Neuronal stem cell (in vitro differentiated cells): ENCODE results near the gene ADAM8.

Source experiments
- DNase-seq: peaks from one replicate; pipeline ENCODE4 v3.0.0-alpha.2; 2013; ENCODE audit warnings: low spot score
- H2AFZ ChIP-seq: one replicate; pipeline ENCODE4 v1.6.1; 2013; ENCODE audit warnings: mild to moderate bottlenecking, low read length, inconsistent platforms
- H2AK5ac ChIP-seq: 2 replicates; pipeline ENCODE4 v1.6.1; 2013; ENCODE audit warnings: low read depth, mild to moderate bottlenecking, inconsistent platforms, low read length, moderate library complexity, mixed read lengths
- H2BK120ac ChIP-seq: 2 replicates; pipeline ENCODE4 v1.6.1; 2013; ENCODE audit warnings: low read depth, mild to moderate bottlenecking, inconsistent platforms, low read length, moderate library complexity, mixed read lengths
- H2BK12ac ChIP-seq: one replicate; pipeline ENCODE4 v1.6.1; 2013; ENCODE audit warnings: low read length, inconsistent platforms
- H2BK15ac ChIP-seq: 2 replicates; pipeline ENCODE4 v1.6.1; 2013; ENCODE audit warnings: mild to moderate bottlenecking, low read length, inconsistent platforms, mixed read lengths
- H2BK5ac ChIP-seq: one replicate; pipeline ENCODE4 v1.6.1; 2013; ENCODE audit warnings: inconsistent platforms, mild to moderate bottlenecking, low read length, moderate library complexity
- H3K14ac ChIP-seq: one replicate; pipeline ENCODE4 v1.6.1; 2013; ENCODE audit warnings: low read length, inconsistent platforms
- H3K18ac ChIP-seq: 2 replicates; pipeline ENCODE4 v1.6.1; 2013; ENCODE audit warnings: low read length, inconsistent platforms
- H3K23ac ChIP-seq: 2 replicates; pipeline ENCODE4 v1.6.1; 2013; ENCODE audit warnings: low read depth, mild to moderate bottlenecking, mixed read lengths, low read length, inconsistent platforms; ENCODE audit not compliant: poor library complexity
- H3K27ac ChIP-seq: replicated peaks from 3 replicates; pipeline ENCODE4 v1.5.1; 2013; ENCODE audit warnings: low read length, inconsistent platforms
- H3K27me3 ChIP-seq, 3 experiments: 2 replicates each; pipeline ENCODE4 v1.6.1; 2013; ENCODE audit warnings: low read length in 3 of 3, mild to moderate bottlenecking in 2 of 3, inconsistent platforms in 1 of 3, low read depth in 1 of 3, mixed read lengths in 1 of 3, moderate library complexity in 1 of 3; ENCODE audit not compliant: control insufficient read depth in 3 of 3, insufficient read depth in 3 of 3
- H3K36me3 ChIP-seq, 2 donors: replicated peaks in 1 of 2; 2 replicates each; pipeline ENCODE4 v1.6.1; 2013; ENCODE audit warnings: low read length in 2 of 2; ENCODE audit not compliant: control insufficient read depth in 2 of 2, insufficient read depth in 2 of 2
- H3K4ac ChIP-seq: 2 replicates; pipeline ENCODE4 v1.6.1; 2013; ENCODE audit warnings: inconsistent platforms, mild to moderate bottlenecking, low read length, moderate library complexity
- H3K4me1 ChIP-seq, 2 donors: 1 replicate in 1 of 2; 2 replicates in 1 of 2; pipeline ENCODE4 v1.6.1; 2013; ENCODE audit warnings: low read length in 2 of 2, low read depth in 1 of 2; ENCODE audit not compliant: control insufficient read depth in 2 of 2, insufficient read depth in 1 of 2
- H3K4me2 ChIP-seq: one replicate; pipeline ENCODE4 v1.6.1; 2013; ENCODE audit warnings: mild to moderate bottlenecking, low read length, inconsistent platforms; ENCODE audit not compliant: insufficient read depth, poor library complexity, severe bottlenecking
- H3K4me3 ChIP-seq, 2 donors: 2 replicates each; pipeline ENCODE4 v1.5.1; 2013; ENCODE audit warnings: low read length in 2 of 2, mild to moderate bottlenecking in 2 of 2, inconsistent platforms in 1 of 2, moderate library complexity in 1 of 2
- H3K79me1 ChIP-seq: one replicate; pipeline ENCODE4 v1.6.1; 2013; ENCODE audit warnings: low read depth, mild to moderate bottlenecking, inconsistent platforms, low read length, moderate library complexity
- H3K9ac ChIP-seq: one replicate; pipeline ENCODE4 v1.6.1; 2013; ENCODE audit warnings: mild to moderate bottlenecking, low read depth, low read length, inconsistent platforms; ENCODE audit not compliant: poor library complexity
- H3K9me3 ChIP-seq, 2 donors: replicated peaks in 1 of 2; 2 replicates each; pipeline versions ENCODE3 to v1.6.1; 2013; ENCODE audit warnings: low read length in 2 of 2, mild to moderate bottlenecking in 2 of 2, inconsistent platforms in 1 of 2, low read depth in 1 of 2, mixed read lengths in 1 of 2, moderate library complexity in 1 of 2; ENCODE audit not compliant: control insufficient read depth in 2 of 2, insufficient read depth in 1 of 2
- H4K8ac ChIP-seq: one replicate; pipeline ENCODE4 v1.6.1; 2013; ENCODE audit warnings: low read depth, mild to moderate bottlenecking, inconsistent platforms, low read length, moderate library complexity
- H4K91ac ChIP-seq: one replicate; pipeline ENCODE4 v1.6.1; 2013; ENCODE audit warnings: low read length, low read depth, mild to moderate bottlenecking, inconsistent platforms; ENCODE audit not compliant: poor library complexity
- WGBS, 2 donors: extraction: QIAGEN DNeasy Blood & Tissue Kit; methylation state at CpG; one replicate each; pipeline ENCODE4 v1.1.7; 2013; ENCODE audit warnings: missing lambda C conversion rate in 2 of 2, mixed read lengths in 1 of 2; ENCODE audit not compliant: insufficient read length in 2 of 2, insufficient replicate concordance in 1 of 2; ENCODE audit errors: extremely low coverage in 2 of 2; 5-methylcytosine and 5-hydroxymethylcytosine counted together

ADAM8 gene

GRCh38 chr10:133262696-133263095 is 14.0 kb downstream of the ADAM8 start:
- WGBS, 2 donors: no CpG with 5 or more reads among the region's 14 CpGs
- H3K18ac ChIP-seq: peak overlapping the region; percentile 73
- DNase-seq: no peak
- peak overlapping the region; percentile 73 for H3K9ac ChIP-seq
- H3K14ac ChIP-seq: no peak overlapping the region
- H3K27me3 ChIP-seq: peaks cover 0 to 17% (median 5%) of the 10 kb centered on the region in 3 experiments
- H3K23ac ChIP-seq: peak overlapping the region; percentile 8
- H4K91ac ChIP-seq: no peak overlapping the region
- no peaks in the 10 kb centered on the region for H3K9me3 ChIP-seq
- no peaks in the 10 kb centered on the region for H3K36me3 ChIP-seq
- H2BK12ac ChIP-seq: peak overlapping the region; percentile 67
- peaks cover 13 to 34% of the 10 kb centered on the region in 2 donors for H3K4me1 ChIP-seq
- no peak overlapping the region for H3K4ac ChIP-seq
- H3K4me3 ChIP-seq: peak overlapping the region in 1 of 2 donors; percentile 49
- no peak overlapping the region for H3K4me2 ChIP-seq
- H4K8ac ChIP-seq: no peak overlapping the region
- peak overlapping the region; percentile 82 for H2BK15ac ChIP-seq
- no peak overlapping the region for H3K27ac ChIP-seq
- H2BK5ac ChIP-seq: no peak overlapping the region
- no peak overlapping the region for H2AFZ ChIP-seq
- H2AK5ac ChIP-seq: peak overlapping the region; percentile 85
- peaks cover 3% of the 10 kb centered on the region for H3K79me1 ChIP-seq
- no peak overlapping the region for H2BK120ac ChIP-seq

- no CpG with 5 or more reads among the region's 79 CpGs for WGBS, 2 donors
- Histone ChIP-seq H3K79me1 (peaks cover 3% of the 10 kb centered on the region), H3K4ac (no peak overlapping the region), H3K4me2 (peak overlapping the region; percentile 79), H4K91ac (no peak overlapping the region), H2AFZ (peak overlapping the region; percentile 89), H3K27me3 (peaks cover 0 to 22% (median 5%) of the 10 kb centered on the region in 3 experiments), H3K18ac (peak overlapping the region; percentile 98), H2BK5ac (peak overlapping the region; percentile 54), H2AK5ac (no peak overlapping the region), H3K9ac (peak overlapping the region; percentile 99), H2BK120ac (no peak overlapping the region), H3K14ac (peak overlapping the region; percentile 56), H2BK15ac (peak overlapping the region; percentile 65), H4K8ac (no peak overlapping the region), H3K27ac (no peak overlapping the region), H2BK12ac (no peak overlapping the region), H3K9me3 (no peaks in the 10 kb centered on the region), H3K36me3 (no peaks in the 10 kb centered on the region), H3K23ac (no peak overlapping the region), H3K4me1 (peaks cover 18 to 38% of the 10 kb centered on the region in 2 donors), H3K4me3 (peak overlapping the region; percentile 68 to 96)
- no peak for DNase-seq
Measured at GRCh38 chr10:133261726-133262325, 14.8 kb downstream of the ADAM8 start.

DNA sequence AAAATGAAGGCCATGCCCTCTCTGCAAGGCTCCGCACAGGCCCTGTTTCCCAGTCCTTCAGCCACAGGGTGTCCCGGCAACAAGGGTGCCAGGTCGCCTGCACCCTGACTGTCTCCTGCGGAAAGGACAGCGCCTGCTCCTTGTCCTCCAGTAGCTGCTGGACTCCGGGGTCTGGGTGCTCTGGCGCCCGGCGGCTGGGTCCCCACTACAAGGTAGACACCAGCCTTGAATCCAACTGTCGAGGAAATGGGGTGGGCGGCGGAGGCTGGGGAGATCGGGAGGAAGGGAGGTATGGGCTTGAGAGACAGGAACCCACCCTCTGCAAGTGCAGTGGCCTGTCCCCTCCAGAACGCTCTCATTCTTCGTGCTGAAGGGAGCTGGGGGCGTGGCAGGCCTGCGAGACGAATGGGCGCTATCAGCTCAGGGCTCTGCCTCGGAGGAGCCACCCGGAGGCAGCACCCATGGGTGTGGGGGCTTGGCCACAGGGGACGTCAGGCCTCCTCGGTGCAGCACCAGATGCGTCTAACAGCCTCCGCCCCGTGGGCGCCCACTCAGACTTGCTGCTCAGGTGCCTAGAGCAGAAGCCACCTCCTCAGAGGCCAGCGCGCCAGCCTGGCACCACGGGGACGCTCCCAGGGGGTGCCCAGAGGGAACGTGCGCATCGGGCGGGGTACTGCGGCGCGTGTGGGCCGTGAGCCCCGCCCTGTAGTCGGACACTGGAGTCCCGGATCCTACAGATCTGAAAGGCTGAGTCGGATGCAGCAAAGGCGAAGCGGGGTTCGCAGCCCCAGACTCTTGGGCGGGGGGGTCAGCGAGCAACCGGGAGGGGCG is 15.6 kb downstream of the ADAM8 start:
- H2AFZ ChIP-seq: peak overlapping the region; percentile 89
- H4K91ac ChIP-seq: no peak overlapping the region
- peaks cover 18 to 38% of the 10 kb centered on the region in 2 donors for H3K4me1 ChIP-seq
- peak overlapping the region; percentile 79 for H2AK5ac ChIP-seq
- peak overlapping the region; percentile 65 for H2BK15ac ChIP-seq
- no peak overlapping the region for H3K4ac ChIP-seq
- H3K27ac ChIP-seq: no peak overlapping the region
- H3K79me1 ChIP-seq: peaks cover 3% of the 10 kb centered on the region
- H3K9ac ChIP-seq: peak overlapping the region; percentile 99
- peak overlapping the region; percentile 54 for H2BK5ac ChIP-seq
- H3K4me2 ChIP-seq: peak overlapping the region; percentile 79
- peak overlapping the region; percentile 98 for H3K18ac ChIP-seq
- H2BK12ac ChIP-seq: peak overlapping the region; percentile 12
- no CpG with 5 or more reads among the region's 50 CpGs for WGBS, 2 donors
- no peak overlapping the region for H4K8ac ChIP-seq
- peak overlapping the region; percentile 94 for H3K14ac ChIP-seq
- DNase-seq: no peak
- H3K23ac ChIP-seq: no peak overlapping the region
- no peaks in the 10 kb centered on the region for H3K9me3 ChIP-seq
- H3K27me3 ChIP-seq: peaks cover 0 to 22% (median 5%) of the 10 kb centered on the region in 3 experiments
- no peak overlapping the region for H2BK120ac ChIP-seq
- H3K4me3 ChIP-seq: peak overlapping the region; percentile 68 to 96
- no peaks in the 10 kb centered on the region for H3K36me3 ChIP-seq

- Histone ChIP-seq H2AFZ (peak overlapping the region; percentile 24), H4K8ac (no peak overlapping the region), H3K18ac (no peak overlapping the region), H3K4me3 (no peak overlapping the region), H3K27me3 (peaks cover 0 to 33% (median 5%) of the 10 kb centered on the region in 3 experiments), H3K23ac (no peak overlapping the region), H2BK15ac (peak overlapping the region; percentile 98), H2BK120ac (no peak overlapping the region), H3K27ac (no peak overlapping the region), H4K91ac (no peak overlapping the region), H2AK5ac (peak overlapping the region; percentile 78), H3K4me1 (peaks cover 20 to 38% of the 10 kb centered on the region in 2 donors), H2BK12ac (no peak overlapping the region), H3K9me3 (no peaks in the 10 kb centered on the region), H3K4me2 (no peak overlapping the region), H3K14ac (peak overlapping the region; percentile 64), H3K79me1 (peaks cover 3% of the 10 kb centered on the region), H3K36me3 (no peaks in the 10 kb centered on the region), H3K9ac (no peak overlapping the region), H3K4ac (no peak overlapping the region), H2BK5ac (no peak overlapping the region)
- DNase-seq: no peak
- no CpG with 5 or more reads among the region's 12 CpGs for WGBS, 2 donors
Measured at GRCh38 chr10:133259602-133259989, 17.1 kb downstream of the ADAM8 start.
